NT2/D1 (cell line): ENCODE data around the gene ITPK1.

Experiments
- DNase-seq: peaks from one replicate; pipeline ENCODE4 v3.0.0-alpha.2; 2011; ENCODE audit warnings: low read depth, low spot score
- H3K27me3 ChIP-seq: 2 replicates; pipeline ENCODE4 v1.6.0; 2011; ENCODE audit warnings: mild to moderate bottlenecking; ENCODE audit not compliant: insufficient read length, insufficient read depth
- H3K36me3 ChIP-seq: 2 replicates; pipeline ENCODE4 v1.6.1; 2011; ENCODE audit warnings: mild to moderate bottlenecking, low read length, mixed read lengths; ENCODE audit not compliant: insufficient read depth, insufficient read length
- H3K4me1 ChIP-seq: 2 replicates; pipeline ENCODE4 v1.5.1; 2011; ENCODE audit not compliant: insufficient read depth, insufficient read length
- H3K4me3 ChIP-seq: 2 replicates; pipeline ENCODE4 v1.5.1; 2011; ENCODE audit warnings: low read depth; ENCODE audit not compliant: insufficient read length
- H3K9ac ChIP-seq: 2 replicates; pipeline ENCODE4 v1.6.0; 2011; ENCODE audit warnings: low read depth; ENCODE audit not compliant: insufficient read length
- H3K9me3 ChIP-seq: 2 replicates; pipeline ENCODE4 v1.5.1; 2011; ENCODE audit warnings: mild to moderate bottlenecking, low read length; ENCODE audit not compliant: insufficient read depth
- SUZ12 ChIP-seq: IDR thresholded peaks from 2 replicates; pipeline ENCODE4 v1.6.1; 2011; ENCODE audit not compliant: insufficient read length, insufficient read depth; ENCODE audit errors: extremely low read depth
- YY1 ChIP-seq: IDR thresholded peaks from 2 replicates; pipeline ENCODE4 v1.6.1; 2011; ENCODE audit not compliant: insufficient read length, insufficient read depth
- ZNF274 ChIP-seq: IDR thresholded peaks from 2 replicates; pipeline ENCODE4 v1.6.1; 2011; ENCODE audit warnings: mild to moderate bottlenecking, low read depth, low read length

ITPK1 gene

GRCh38 chr14:93122826-93123225 is 7.1 kb upstream of the ITPK1 start:
- no peaks in the 10 kb centered on the region; the same call in 1 of the 2 replicates for H3K9me3 ChIP-seq
- H3K4me1 ChIP-seq = no peaks in the 10 kb centered on the region
- DNase-seq = no peak
- no peak for TF ChIP-seq SUZ12
- no peak for TF ChIP-seq ZNF274
- no peak for TF ChIP-seq YY1
- H3K4me3 ChIP-seq = no peak overlapping the region
- H3K9ac ChIP-seq = no peak overlapping the region
- H3K27me3 ChIP-seq = no peaks in the 10 kb centered on the region
- H3K36me3 ChIP-seq = no peaks in the 10 kb centered on the region

GRCh38 chr14:93121030-93121834 is 5.5 kb upstream of the ITPK1 start:
- DNase-seq = no peak
- H3K27me3 ChIP-seq = no peaks in the 10 kb centered on the region
- no peaks in the 10 kb centered on the region for H3K36me3 ChIP-seq
- TF ChIP-seq SUZ12 (no peak), ZNF274 (no peak), YY1 (no peak)
- H3K4me3 ChIP-seq = no peak overlapping the region
- H3K9ac ChIP-seq = no peak overlapping the region
- no peaks in the 10 kb centered on the region; the same call in 1 of the 2 replicates for H3K9me3 ChIP-seq
- H3K4me1 ChIP-seq = no peaks in the 10 kb centered on the region

GRCh38 chr14:93120517-93120916 is 4.8 kb upstream of the ITPK1 start:
- Histone ChIP-seq H3K9me3 (no peaks in the 10 kb centered on the region; the same call in 1 of the 2 replicates), H3K27me3 (no peaks in the 10 kb centered on the region), H3K36me3 (no peaks in the 10 kb centered on the region), H3K4me1 (no peaks in the 10 kb centered on the region), H3K9ac (no peak overlapping the region), H3K4me3 (no peak overlapping the region)
- no peak for TF ChIP-seq YY1
- TF ChIP-seq SUZ12 = no peak
- no peak for TF ChIP-seq ZNF274
- DNase-seq = no peak

- TF ChIP-seq YY1 (no peak), ZNF274 (no peak), SUZ12 (no peak)
- H3K36me3 ChIP-seq = no peaks in the 10 kb centered on the region
- DNase-seq = no peak
- peaks cover 8% of the 10 kb centered on the region for H3K4me1 ChIP-seq
- H3K4me3 ChIP-seq = peak overlapping the region; percentile 55
- peak overlapping the region; percentile 72 for H3K9ac ChIP-seq
- no peaks in the 10 kb centered on the region; the same call in 1 of the 2 replicates for H3K9me3 ChIP-seq
- H3K27me3 ChIP-seq = peaks cover 10% of the 10 kb centered on the region
These were observed 1.0 kb upstream of the ITPK1 start for GRCh38 chr14:93116676-93117200.

DNA sequence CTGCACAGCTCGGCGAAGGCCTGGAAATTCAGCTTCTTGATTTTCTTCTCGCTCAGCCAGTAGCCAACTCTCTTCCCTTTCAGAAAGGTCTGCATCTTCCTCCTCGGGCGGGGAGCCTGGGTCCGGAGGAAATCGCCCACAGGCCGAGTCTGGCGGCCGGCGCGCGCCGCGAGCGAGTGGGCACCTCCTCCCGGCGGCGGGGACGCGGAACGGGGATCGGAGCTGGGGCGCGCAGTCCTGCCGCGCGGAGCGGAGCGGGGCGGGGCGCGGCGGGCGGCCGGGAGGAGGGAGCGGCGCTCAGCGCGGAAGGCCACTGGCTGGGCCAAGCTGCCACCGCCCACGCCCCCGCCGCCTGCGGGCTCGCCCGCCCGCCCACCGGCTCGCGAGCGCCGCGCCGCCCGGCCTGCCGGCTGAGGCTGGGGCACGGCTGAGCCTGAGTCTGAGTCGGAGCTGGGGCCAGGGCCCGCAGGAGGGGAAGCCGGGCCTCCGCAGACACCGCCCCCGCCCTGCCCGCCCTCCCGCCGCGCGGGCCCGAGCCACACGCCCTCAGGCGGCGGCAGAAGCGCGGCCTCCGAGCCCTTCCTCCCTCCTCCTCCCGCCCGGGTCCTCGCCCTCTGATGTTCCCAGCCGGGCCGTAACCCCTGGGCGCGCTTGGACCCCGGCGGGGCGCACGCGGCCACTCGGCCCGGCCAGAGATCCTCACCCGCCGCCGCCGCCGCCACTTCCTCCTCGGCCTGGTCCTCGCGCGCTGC is 480 bp downstream of the ITPK1 start:
- peak overlapping the region; percentile 65 for H3K4me3 ChIP-seq
- H3K27me3 ChIP-seq = peaks cover 10% of the 10 kb centered on the region
- H3K36me3 ChIP-seq = no peaks in the 10 kb centered on the region
- peak; percentile 50 for DNase-seq
- peak overlapping the region; percentile 81 for H3K9ac ChIP-seq
- TF ChIP-seq ZNF274 = no peak
- no peak for TF ChIP-seq SUZ12
- TF ChIP-seq YY1 = no peak
- peaks cover 9% of the 10 kb centered on the region for H3K4me1 ChIP-seq
- no peaks in the 10 kb centered on the region for H3K9me3 ChIP-seq

GRCh38 chr14:93114713-93115068 is 1.0 kb downstream of the ITPK1 start:
- peak overlapping the region; percentile 65 for H3K4me3 ChIP-seq
- peaks cover 11% of the 10 kb centered on the region for H3K4me1 ChIP-seq
- peak overlapping the region; percentile 81 for H3K9ac ChIP-seq
- no peak for DNase-seq
- H3K36me3 ChIP-seq = no peaks in the 10 kb centered on the region
- no peaks in the 10 kb centered on the region for H3K9me3 ChIP-seq
- TF ChIP-seq SUZ12 (no peak), ZNF274 (no peak), YY1 (no peak)
- H3K27me3 ChIP-seq = peaks cover 10% of the 10 kb centered on the region
